Chondrocyte (in vitro differentiated cells): Measurements from ENCODE around the gene NEDD4L. TPM values are rescaled to one million over a fixed set of nuclear protein-coding genes. Genes with fewer than 3 reads are reported as not detected.

Experiments used
- DNase-seq: peaks from one replicate; pipeline ENCODE4 v3.0.0; 2021; ENCODE audit warnings: mixed read lengths, low spot score
- H3K27ac Mint-ChIP-seq: one replicate; pipeline ENCODE4 v1.8.0; 2021; ENCODE audit warnings: mild to moderate bottlenecking, moderate library complexity, mixed read lengths; ENCODE audit not compliant: unreplicated experiment
- H3K27me3 Mint-ChIP-seq: 2 replicates; pipeline ENCODE4 v1.8.0; 2021; ENCODE audit warnings: low read depth, mixed read lengths
- H3K36me3 Mint-ChIP-seq: 2 replicates; pipeline ENCODE4 v1.8.0; 2021; ENCODE audit warnings: low read depth, mixed read lengths
- H3K4me1 Mint-ChIP-seq: 2 replicates; pipeline ENCODE4 v1.8.0; 2021; ENCODE audit warnings: low read depth, mild to moderate bottlenecking, mixed read lengths
- H3K4me3 Mint-ChIP-seq: one replicate; pipeline ENCODE4 v1.8.0; 2021; ENCODE audit warnings: mild to moderate bottlenecking, moderate library complexity, mixed read lengths; ENCODE audit not compliant: unreplicated experiment
- H3K9me3 Mint-ChIP-seq: 2 replicates; pipeline ENCODE4 v1.8.0; 2021; ENCODE audit warnings: low read depth, mixed read lengths
- CTCF ChIP-seq: fragments of 200-600 bp; sonication (generic); IDR thresholded peaks from 2 replicates; pipeline ENCODE4 v1.5.0; 2021; ENCODE audit warnings: antibody characterized with exemption, mild to moderate bottlenecking, moderate library complexity
- total RNA-seq: library from RNA; stranded (reverse); gene quantifications from 3 replicates; pipeline ENCODE4 v1.2.1, GENCODE V29; 2021

The NEDD4L gene
- total RNA-seq, 1 donor from 2014 or later = 25.8 TPM

- H3K4me3 Mint-ChIP-seq = no peak overlapping the region
- H3K9me3 Mint-ChIP-seq = no peaks in the 10 kb centered on the region
- no peak for TF ChIP-seq CTCF
- H3K27me3 Mint-ChIP-seq = no peaks in the 10 kb centered on the region
- H3K27ac Mint-ChIP-seq = no peak overlapping the region
- no peaks in the 10 kb centered on the region for H3K4me1 Mint-ChIP-seq
- H3K36me3 Mint-ChIP-seq = no peaks in the 10 kb centered on the region
- DNase-seq = no peak
These were observed 68.1 kb downstream of the NEDD4L start for GRCh38 chr18:58112174-58112573.

GRCh38 chr18:58113337-58113736, 69.3 kb downstream of the NEDD4L start:
- DNase-seq = no peak
- H3K36me3 Mint-ChIP-seq = no peaks in the 10 kb centered on the region
- no peak overlapping the region for H3K27ac Mint-ChIP-seq
- TF ChIP-seq CTCF = no peak
- H3K4me3 Mint-ChIP-seq = no peak overlapping the region
- H3K4me1 Mint-ChIP-seq = peaks cover 10% of the 10 kb centered on the region
- no peaks in the 10 kb centered on the region for H3K27me3 Mint-ChIP-seq
- H3K9me3 Mint-ChIP-seq = no peaks in the 10 kb centered on the region

GRCh38 chr18:58114766-58115165, 70.7 kb downstream of the NEDD4L start:
- Mint-ChIP-seq H3K36me3 (no peaks in the 10 kb centered on the region), H3K27ac (no peak overlapping the region), H3K4me3 (no peak overlapping the region), H3K4me1 (peaks cover 13% of the 10 kb centered on the region), H3K9me3 (no peaks in the 10 kb centered on the region), H3K27me3 (no peaks in the 10 kb centered on the region)
- DNase-seq = no peak
- TF ChIP-seq CTCF = no peak

- TF ChIP-seq CTCF = no peak
- Mint-ChIP-seq H3K4me3 (no peak overlapping the region), H3K27ac (no peak overlapping the region), H3K9me3 (no peaks in the 10 kb centered on the region), H3K27me3 (no peaks in the 10 kb centered on the region), H3K36me3 (no peaks in the 10 kb centered on the region), H3K4me1 (peaks cover 13% of the 10 kb centered on the region)
- DNase-seq = no peak
These were observed 72.8 kb downstream of the NEDD4L start for GRCh38 chr18:58116818-58117217.

- no peaks in the 10 kb centered on the region for H3K36me3 Mint-ChIP-seq
- no peaks in the 10 kb centered on the region for H3K27me3 Mint-ChIP-seq
- peak overlapping the region; percentile 64 for H3K27ac Mint-ChIP-seq
- no peak overlapping the region for H3K4me3 Mint-ChIP-seq
- no peak for TF ChIP-seq CTCF
- no peak for DNase-seq
- peaks cover 13% of the 10 kb centered on the region for H3K4me1 Mint-ChIP-seq
- no peaks in the 10 kb centered on the region for H3K9me3 Mint-ChIP-seq
These were observed 73.9 kb downstream of the NEDD4L start for GRCh38 chr18:58117786-58118403.
